Central memory CD8-positive, alpha-beta T cell (primary cell): ENCODE measurements around the gene MYO1F.
A peak's percentile ranks its signal among the peaks of the same experiment; 100 is the strongest.

Experiments used
- ATAC-seq: fragments of 150-1000 bp; cut with Tn5 transposase; replicated peaks from 2 replicates; pipeline ENCODE4 v1.10.0; 2022; ENCODE audit warnings: mild to moderate bottlenecking, moderate FRiP score, moderate number of reproducible peaks; ENCODE audit not compliant: poor library complexity, severe bottlenecking; ENCODE audit errors: extremely low read depth
- DNase-seq, 2 donors: peaks; one replicate each; pipeline ENCODE4 v3.0.0; 2021; ENCODE audit warnings: low spot score in 2 of 2
- H3K27ac Mint-ChIP-seq: one replicate; pipeline ENCODE4 v1.8.0; 2022; ENCODE audit warnings: low read depth, mild to moderate bottlenecking, moderate library complexity, mixed read lengths
- H3K27me3 Mint-ChIP-seq: one replicate; pipeline ENCODE4 v1.8.0; 2022; ENCODE audit warnings: mixed read lengths
- H3K36me3 Mint-ChIP-seq: one replicate; pipeline ENCODE4 v1.8.0; 2022; ENCODE audit warnings: mild to moderate bottlenecking, moderate library complexity, mixed read lengths; ENCODE audit not compliant: insufficient read depth
- H3K4me1 Mint-ChIP-seq: one replicate; pipeline ENCODE4 v1.8.0; 2022; ENCODE audit warnings: mixed read lengths
- H3K4me3 Mint-ChIP-seq: one replicate; pipeline ENCODE4 v1.8.0; 2022; ENCODE audit warnings: mild to moderate bottlenecking, moderate library complexity, mixed read lengths
- H3K9me3 Mint-ChIP-seq: one replicate; pipeline ENCODE4 v1.8.0; 2022; ENCODE audit warnings: mixed read lengths

MYO1F gene

DNA sequence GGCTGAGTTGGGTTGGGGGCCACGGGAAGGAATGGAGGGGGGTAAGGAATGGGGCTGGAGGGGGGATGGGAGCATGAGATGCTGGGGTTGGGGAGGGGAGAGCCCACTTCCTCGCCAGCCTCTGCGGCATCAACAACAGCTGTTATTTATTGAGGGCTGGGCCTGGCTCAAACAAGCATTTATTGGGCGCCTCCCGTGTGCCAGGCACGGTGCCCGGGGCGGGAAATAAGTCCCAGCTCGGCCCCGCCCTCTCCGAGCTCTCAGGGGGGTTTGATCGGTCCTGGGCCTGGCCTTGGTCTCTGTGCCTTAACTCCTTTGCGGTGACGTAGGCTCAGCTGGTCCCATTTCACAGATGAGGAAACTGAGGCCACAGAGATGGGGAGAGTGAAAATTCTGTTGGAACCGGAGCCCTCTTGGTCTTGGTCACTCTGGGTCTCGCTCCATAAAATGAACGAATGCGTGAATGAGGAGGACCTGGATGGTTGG lies 34.2 kb upstream of the MYO1F start:
- Mint-ChIP-seq H3K4me3 (peak overlapping the region; percentile 36), H3K9me3 (no peaks in the 10 kb centered on the region), H3K27me3 (no peaks in the 10 kb centered on the region), H3K27ac (peak overlapping the region; percentile 49), H3K36me3 (peaks cover 2% of the 10 kb centered on the region), H3K4me1 (peaks cover 47% of the 10 kb centered on the region)
- ATAC-seq, result no peak
- DNase-seq, result no peak

GRCh38 chr19:8610936-8611300 lies 33.7 kb upstream of the MYO1F start:
- peak overlapping the region; percentile 36 for H3K4me3 Mint-ChIP-seq
- H3K4me1 Mint-ChIP-seq, result peaks cover 46% of the 10 kb centered on the region
- DNase-seq, result no peak
- peak overlapping the region; percentile 49 for H3K27ac Mint-ChIP-seq
- ATAC-seq, result no peak
- peaks cover 2% of the 10 kb centered on the region for H3K36me3 Mint-ChIP-seq
- no peaks in the 10 kb centered on the region for H3K27me3 Mint-ChIP-seq
- H3K9me3 Mint-ChIP-seq, result no peaks in the 10 kb centered on the region

GRCh38 chr19:8610041-8610935 lies 33.0 kb upstream of the MYO1F start, which contains the start of gene ADAMTS10:
Gene ADAMTS10 (minus strand): TSS chr19:8610715. CDS start chr19:8605710, 5,005 bp downstream.
- no peaks in the 10 kb centered on the region for H3K27me3 Mint-ChIP-seq
- H3K4me1 Mint-ChIP-seq, result peaks cover 40% of the 10 kb centered on the region
- H3K36me3 Mint-ChIP-seq, result peaks cover 2% of the 10 kb centered on the region
- H3K4me3 Mint-ChIP-seq, result peak within 1 kb of the TSS; percentile 87
- peak within 1 kb of the TSS; percentile 58 for H3K27ac Mint-ChIP-seq
- ATAC-seq, result peak; percentile 37
- no peaks in the 10 kb centered on the region for H3K9me3 Mint-ChIP-seq
- no peak for DNase-seq

DNA sequence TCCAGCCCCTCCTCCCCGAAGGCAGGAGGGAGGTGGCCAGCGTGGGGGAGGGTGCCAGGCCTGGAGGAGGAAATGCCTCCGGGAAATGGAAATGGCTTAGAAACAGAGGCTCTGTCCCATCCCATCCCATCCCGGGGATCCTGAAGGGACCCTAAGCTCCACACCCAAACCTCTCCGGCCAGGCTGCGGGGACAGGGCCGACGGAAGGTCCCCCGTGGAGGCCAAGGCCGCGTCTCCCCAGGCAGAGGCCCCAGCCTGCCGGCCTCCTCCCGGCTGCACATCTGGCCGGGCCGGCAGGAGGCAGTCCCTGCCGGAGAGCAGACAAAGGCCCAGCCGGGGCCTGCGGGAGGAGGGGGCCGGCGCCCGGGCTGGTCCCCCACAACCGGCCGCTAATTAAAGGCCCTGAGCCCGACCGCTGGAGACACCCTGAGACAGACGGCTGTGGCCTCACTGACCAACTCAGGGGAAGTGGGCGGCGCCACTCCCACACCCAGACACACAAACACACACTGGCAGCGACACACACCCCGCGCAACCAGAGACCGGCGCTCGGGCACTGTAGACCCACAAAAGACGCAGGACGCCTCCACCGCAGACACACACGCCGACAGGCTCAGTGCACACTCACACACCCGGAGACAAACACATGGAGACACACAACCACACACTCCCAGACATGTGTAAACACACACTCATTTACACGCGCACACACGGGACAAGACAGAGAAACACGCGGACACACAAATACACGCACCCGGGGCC lies 32.2 kb upstream of the MYO1F start:
- Mint-ChIP-seq H3K27ac (peak overlapping the region; percentile 58), H3K4me3 (peak overlapping the region; percentile 87), H3K36me3 (peaks cover 2% of the 10 kb centered on the region), H3K9me3 (no peaks in the 10 kb centered on the region), H3K27me3 (no peaks in the 10 kb centered on the region), H3K4me1 (peaks cover 35% of the 10 kb centered on the region)
- peak; percentile 11 for ATAC-seq
- no peak for DNase-seq

GRCh38 chr19:8608941-8609278 lies 31.7 kb upstream of the MYO1F start:
- H3K4me1 Mint-ChIP-seq, result peaks cover 35% of the 10 kb centered on the region

GRCh38 chr19:8607386-8607785 lies 30.1 kb upstream of the MYO1F start:
- no peaks in the 10 kb centered on the region for H3K27me3 Mint-ChIP-seq
- no peak for DNase-seq
- H3K9me3 Mint-ChIP-seq, result no peaks in the 10 kb centered on the region
- H3K36me3 Mint-ChIP-seq, result peaks cover 3% of the 10 kb centered on the region
- ATAC-seq, result no peak
- H3K27ac Mint-ChIP-seq, result no peak overlapping the region
- peaks cover 29% of the 10 kb centered on the region for H3K4me1 Mint-ChIP-seq
- no peak overlapping the region for H3K4me3 Mint-ChIP-seq

More at GRCh38 chr19:8608941-8609278, 31.7 kb upstream of the MYO1F start:
- H3K9me3 Mint-ChIP-seq, result no peaks in the 10 kb centered on the region
- H3K27me3 Mint-ChIP-seq, result no peaks in the 10 kb centered on the region
- H3K27ac Mint-ChIP-seq, result no peak overlapping the region
- DNase-seq, result no peak
- H3K36me3 Mint-ChIP-seq, result peaks cover 2% of the 10 kb centered on the region
- no peak for ATAC-seq
- peak overlapping the region; percentile 87 for H3K4me3 Mint-ChIP-seq

- H3K4me3 Mint-ChIP-seq, result no peak overlapping the region
Measured at GRCh38 chr19:8605514-8605913, 28.3 kb upstream of the MYO1F start.

DNA sequence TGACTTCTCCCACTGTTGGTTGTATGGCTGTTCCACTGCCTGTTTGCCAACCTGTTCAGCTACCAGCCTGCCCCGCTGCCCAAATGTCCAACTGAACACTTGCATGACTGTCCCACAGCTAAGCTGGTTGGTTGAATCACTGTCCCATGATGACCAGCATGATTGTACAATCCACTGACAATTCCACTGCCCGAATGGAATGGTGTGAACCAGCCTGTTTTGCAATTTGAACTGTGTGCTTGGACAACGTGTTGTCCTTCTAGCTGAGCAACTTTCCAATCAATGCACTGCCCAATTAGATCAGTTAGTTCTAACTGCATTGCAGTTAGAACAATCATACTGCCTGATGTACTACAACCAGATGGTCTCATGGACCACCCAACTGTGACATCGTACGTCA lies 24.6 kb upstream of the MYO1F start:
- ATAC-seq, result no peak
- H3K27me3 Mint-ChIP-seq, result no peaks in the 10 kb centered on the region
- H3K27ac Mint-ChIP-seq, result no peak overlapping the region
- H3K4me3 Mint-ChIP-seq, result no peak overlapping the region
- no peaks in the 10 kb centered on the region for H3K9me3 Mint-ChIP-seq
- DNase-seq, result no peak
- no peaks in the 10 kb centered on the region for H3K4me1 Mint-ChIP-seq
- peaks cover 3% of the 10 kb centered on the region for H3K36me3 Mint-ChIP-seq

More at GRCh38 chr19:8605514-8605913, 28.3 kb upstream of the MYO1F start:
- Mint-ChIP-seq H3K36me3 (peaks cover 5% of the 10 kb centered on the region), H3K4me1 (peaks cover 24% of the 10 kb centered on the region), H3K9me3 (no peaks in the 10 kb centered on the region), H3K27ac (no peak overlapping the region), H3K27me3 (no peaks in the 10 kb centered on the region)
- no peak for DNase-seq
- ATAC-seq, result no peak

GRCh38 chr19:8600816-8601215 lies 23.6 kb upstream of the MYO1F start:
- H3K27ac Mint-ChIP-seq, result no peak overlapping the region
- H3K27me3 Mint-ChIP-seq, result no peaks in the 10 kb centered on the region
- no peak overlapping the region for H3K4me3 Mint-ChIP-seq
- peaks cover 3% of the 10 kb centered on the region for H3K36me3 Mint-ChIP-seq
- DNase-seq (no peak), ATAC-seq (no peak)
- H3K4me1 Mint-ChIP-seq, result no peaks in the 10 kb centered on the region
- no peaks in the 10 kb centered on the region for H3K9me3 Mint-ChIP-seq

GRCh38 chr19:8600064-8600463 lies 22.8 kb upstream of the MYO1F start:
- Mint-ChIP-seq H3K27ac (no peak overlapping the region), H3K4me3 (no peak overlapping the region), H3K9me3 (no peaks in the 10 kb centered on the region), H3K4me1 (peaks cover under 1% of the 10 kb centered on the region), H3K27me3 (no peaks in the 10 kb centered on the region), H3K36me3 (peaks cover 3% of the 10 kb centered on the region)
- ATAC-seq, result no peak
- no peak for DNase-seq

GRCh38 chr19:8596168-8596567 lies 18.9 kb upstream of the MYO1F start:
- Mint-ChIP-seq H3K4me1 (peaks cover 14% of the 10 kb centered on the region), H3K36me3 (peaks cover 4% of the 10 kb centered on the region), H3K27ac (no peak overlapping the region), H3K9me3 (no peaks in the 10 kb centered on the region), H3K27me3 (no peaks in the 10 kb centered on the region), H3K4me3 (no peak overlapping the region)
- no peak for ATAC-seq
- no peak for DNase-seq

DNA sequence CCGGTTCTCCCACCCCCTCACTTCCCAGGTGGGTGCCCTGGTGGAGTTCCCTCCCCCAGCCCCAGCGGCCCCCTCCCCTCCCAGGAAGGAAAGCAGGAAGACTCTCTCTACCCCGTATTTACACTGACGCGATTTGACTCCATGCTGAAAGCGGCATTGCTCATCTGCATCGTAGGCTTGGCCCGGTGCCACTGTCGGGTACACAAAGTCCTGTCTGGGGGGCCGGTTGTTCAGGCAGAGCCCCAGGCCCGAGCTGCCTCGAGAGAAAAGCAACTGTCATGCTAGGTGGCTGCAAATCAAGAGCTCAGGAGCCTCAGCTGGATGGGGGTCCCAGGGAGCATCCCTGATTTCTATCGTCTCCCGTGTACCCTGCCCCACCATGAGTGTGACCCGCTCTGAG lies 18.4 kb upstream of the MYO1F start:
- no peaks in the 10 kb centered on the region for H3K9me3 Mint-ChIP-seq
- no peak overlapping the region for H3K27ac Mint-ChIP-seq
- no peak overlapping the region for H3K4me3 Mint-ChIP-seq
- peaks cover 19% of the 10 kb centered on the region for H3K4me1 Mint-ChIP-seq
- DNase-seq (no peak), ATAC-seq (no peak)
- H3K36me3 Mint-ChIP-seq, result peaks cover 4% of the 10 kb centered on the region
- no peaks in the 10 kb centered on the region for H3K27me3 Mint-ChIP-seq
